OCI-LY7 (cell line): ENCODE measurements around the gene CABP1. TPM values are rescaled to one million over a fixed set of nuclear protein-coding genes. Genes with fewer than 3 reads are reported as not detected.

Source experiments
- BruUV-seq: library from RNA; stranded (reverse); fragments of 400-500 nt; replicated peaks from 2 replicates; lab custom pipeline; 2021; lab: Mats Ljungman, UMichigan
- CTCF ChIA-PET: fragments of 300-600 bp; sonication (Branson Sonifier 250); formaldehyde crosslinking; loops from one replicate; lab custom pipeline; 2022; ENCODE audit warnings: antibody characterized with exemption; ENCODE audit not compliant: unreplicated experiment; lab: Charles Lee
- POLR2A ChIA-PET: fragments of 300-600 bp; sonication (Branson Sonifier 250); formaldehyde crosslinking; loops from one replicate; lab custom pipeline; 2022; ENCODE audit warnings: antibody characterized with exemption; lab: Charles Lee
- DNase-seq: peaks from one replicate; pipeline ENCODE4 v3.0.0-alpha.2; 2015; ENCODE audit warnings: low spot score
- H2AFZ ChIP-seq: fragments of 200-600 bp; sonication (generic), shearing (Covaris generic); 2 replicates; pipeline ENCODE4 v1.6.1; 2014; ENCODE audit warnings: mild to moderate bottlenecking, antibody characterized with exemption, low read length, moderate library complexity
- H3K27ac ChIP-seq: fragments of 200-600 bp; sonication (generic); 2 replicates; pipeline ENCODE4 v1.5.1; 2014; ENCODE audit warnings: mixed run types, low read depth, mild to moderate bottlenecking, moderate library complexity, low read length, inconsistent platforms; ENCODE audit not compliant: poor library complexity, severe bottlenecking
- H3K36me3 ChIP-seq: fragments of 200-600 bp; sonication (generic); 2 replicates; pipeline ENCODE4 v1.6.1; 2014; ENCODE audit warnings: mild to moderate bottlenecking, antibody characterized with exemption, low read length, moderate library complexity, mixed read lengths; ENCODE audit not compliant: insufficient read depth
- H3K4me1 ChIP-seq: fragments of 200-600 bp; sonication (generic); 2 replicates; pipeline ENCODE4 v1.5.1; 2014; ENCODE audit warnings: mild to moderate bottlenecking, low read length; ENCODE audit not compliant: insufficient read depth, poor library complexity, severe bottlenecking
- H3K4me2 ChIP-seq: fragments of 200-600 bp; sonication (generic); 2 replicates; pipeline ENCODE4 v1.6.1; 2014; ENCODE audit warnings: mild to moderate bottlenecking, low read length
- H3K4me3 ChIP-seq: fragments of 200-600 bp; sonication (generic); 2 replicates; pipeline ENCODE4 v1.5.1; 2014; ENCODE audit warnings: mild to moderate bottlenecking, low read depth, low read length; ENCODE audit not compliant: poor library complexity, severe bottlenecking
- H3K79me2 ChIP-seq: fragments of 200-600 bp; sonication (generic); 2 replicates; pipeline ENCODE4 v1.6.1; 2016; ENCODE audit warnings: low read depth, mild to moderate bottlenecking, low read length, moderate library complexity, mixed read lengths; ENCODE audit not compliant: insufficient read depth
- H3K9me2 ChIP-seq: fragments of 200-600 bp; sonication (generic); 2 replicates; pipeline ENCODE4 v1.6.1; 2016; ENCODE audit warnings: mild to moderate bottlenecking, low read length, mixed read lengths; ENCODE audit not compliant: insufficient read depth
- H3K9me3 ChIP-seq: fragments of 200-600 bp; sonication (generic); 2 replicates; pipeline ENCODE4 v1.6.1; 2014; ENCODE audit warnings: mild to moderate bottlenecking, mixed run types, low read length, mixed read lengths
- H4K20me1 ChIP-seq: fragments of 200-600 bp; sonication (generic); 2 replicates; pipeline ENCODE4 v1.6.1; 2014; ENCODE audit warnings: mild to moderate bottlenecking, antibody characterized with exemption, low read length, moderate library complexity, mixed read lengths; ENCODE audit not compliant: insufficient read depth
- CTCF ChIP-seq: fragments of 200-600 bp; sonication (generic); conservative IDR thresholded peaks from 2 replicates; pipeline ENCODE4 v1.5.1; 2014; ENCODE audit warnings: mild to moderate bottlenecking, antibody characterized with exemption, low read length, moderate library complexity, mixed read lengths
- EZH2phosphoT487 ChIP-seq: fragments of 200-600 bp; sonication (generic); IDR thresholded peaks from 2 replicates; pipeline ENCODE4 v1.6.1; 2018; ENCODE audit warnings: low read depth, borderline replicate concordance, mild to moderate bottlenecking, mixed run types, antibody characterized with exemption, low read length, moderate library complexity, mixed read lengths
- intact Hi-C: fragments of 100-400 bp; cut with micrococcal nuclease; formaldehyde crosslinking; loops from one replicate; pipeline ENCODE4 v1.10.0; 2022; ENCODE audit not compliant: unreplicated experiment
- total RNA-seq, 2 experiments: library from RNA; depleted of rRNA in 1 of 2; stranded (reverse); fragments of >200 nt in 1 of 2; shearing (Covaris generic) in 1 of 2; gene quantifications; 2 replicates each; pipeline ENCODE4 v1.2.3, GENCODE V29; 2014 to 2022

CABP1 gene
- total RNA-seq, 2 experiments from 2014 or later, result 0.79 to 3.8 TPM

GRCh38 chr12:120592121-120593049, 48.0 kb upstream of the CABP1 start:
- Histone ChIP-seq H3K4me1 (peaks cover 4% of the 10 kb centered on the region), H4K20me1 (no peaks in the 10 kb centered on the region), H2AFZ (no peak overlapping the region), H3K27ac (no peak overlapping the region), H3K4me2 (no peak overlapping the region), H3K9me3 (no peaks in the 10 kb centered on the region), H3K4me3 (no peak overlapping the region), H3K36me3 (no peaks in the 10 kb centered on the region), H3K9me2 (no peaks in the 10 kb centered on the region), H3K79me2 (no peaks in the 10 kb centered on the region)
- BruUV-seq, result no TSS peak
- DNase-seq, result no peak
- ChIA-PET CTCF (no interaction called here), POLR2A (interaction anchor here (0.6 kb wide), 1 partner anchor 704 kb away, joined by 5 read pairs; the partner anchor contains the start of gene CAMKK2)
- intact Hi-C loops, result no loop called here
- TF ChIP-seq EZH2phosphoT487, result no peak
- no peak for TF ChIP-seq CTCF

- Histone ChIP-seq H3K4me3 (no peak overlapping the region), H3K4me1 (no peaks in the 10 kb centered on the region), H3K36me3 (no peaks in the 10 kb centered on the region), H3K9me3 (no peaks in the 10 kb centered on the region), H2AFZ (no peak overlapping the region), H3K4me2 (no peak overlapping the region), H3K9me2 (no peaks in the 10 kb centered on the region), H3K27ac (no peak overlapping the region), H3K79me2 (no peaks in the 10 kb centered on the region), H4K20me1 (no peaks in the 10 kb centered on the region)
- intact Hi-C loops, result no loop called here
- POLR2A ChIA-PET, result interaction anchor here (0.5 kb wide), 1 partner anchor 50 kb away, joined by 3 read pairs; no protein-coding TSS in a partner anchor
- BruUV-seq, result no TSS peak
- no peak for TF ChIP-seq CTCF
- no peak for TF ChIP-seq EZH2phosphoT487
- CTCF ChIA-PET, result no interaction called here
- DNase-seq, result no peak
These were observed 43.5 kb upstream of the CABP1 start for GRCh38 chr12:120596901-120597300.

GRCh38 chr12:120597861-120598260, 42.6 kb upstream of the CABP1 start:
- TF ChIP-seq CTCF, result no peak
- no peak for TF ChIP-seq EZH2phosphoT487
- Histone ChIP-seq H4K20me1 (no peaks in the 10 kb centered on the region), H3K36me3 (no peaks in the 10 kb centered on the region), H3K9me3 (no peaks in the 10 kb centered on the region), H2AFZ (no peak overlapping the region), H3K4me3 (no peak overlapping the region), H3K9me2 (no peaks in the 10 kb centered on the region), H3K4me1 (no peaks in the 10 kb centered on the region), H3K79me2 (no peaks in the 10 kb centered on the region), H3K4me2 (no peak overlapping the region), H3K27ac (no peak overlapping the region)
- ChIA-PET CTCF (no interaction called here), POLR2A (interaction anchor here (0.7 kb wide), 1 partner anchor 67 kb away, joined by 4 read pairs; no protein-coding TSS in a partner anchor)
- intact Hi-C loops, result no loop called here
- DNase-seq, result no peak
- BruUV-seq, result no TSS peak
